Ascending aorta (tissue), 2 donors: ENCODE data around the gene IL20RB. TPM values are rescaled to one million over a fixed set of nuclear protein-coding genes. Genes with fewer than 3 reads are reported as not detected.
A peak's percentile ranks its signal among the peaks of the same experiment; 100 is the strongest.

Source experiments
- DNase-seq, 2 donors: peaks; one replicate each; pipeline ENCODE4 v3.0.0-alpha.2; 2019; ENCODE audit warnings: low spot score in 2 of 2
- H3K27ac ChIP-seq, 2 donors: fragments of 200-600 bp; sonication (generic); one replicate each; pipeline ENCODE4 v1.5.1; 2016 to 2017; ENCODE audit warnings: mild to moderate bottlenecking in 1 of 2
- H3K27me3 ChIP-seq: fragments of 200-600 bp; sonication (generic); one replicate; pipeline ENCODE4 v1.5.1; 2017
- H3K36me3 ChIP-seq, 2 donors: fragments of 200-600 bp; sonication (generic); one replicate each; pipeline ENCODE4 v1.5.1; 2016
- H3K4me1 ChIP-seq, 2 donors: fragments of 200-600 bp; sonication (generic); one replicate each; pipeline ENCODE4 v1.5.1; 2016 to 2017; ENCODE audit warnings: mild to moderate bottlenecking in 1 of 2
- H3K4me3 ChIP-seq, 2 donors: fragments of 200-600 bp; sonication (generic); one replicate each; pipeline ENCODE4 v1.5.1; 2016 to 2017; ENCODE audit warnings: mild to moderate bottlenecking in 1 of 2
- H3K9me3 ChIP-seq, 2 donors: fragments of 200-600 bp; sonication (generic); one replicate each; pipeline ENCODE4 v1.5.1; 2016
- CTCF ChIP-seq, 3 experiments: fragments of 200-600 bp in 2 of 3; fragments of 450-650 bp in 1 of 3; sonication (generic) in 2 of 3; IDR thresholded peaks; one replicate each; pipeline ENCODE4 v1.5.1; 2016 to 2019; ENCODE audit warnings: antibody characterized with exemption in 3 of 3, mild to moderate bottlenecking in 1 of 3, moderate library complexity in 1 of 3
- intact Hi-C: fragments of 100-400 bp; cut with DNase I; formaldehyde crosslinking; loops from one replicate; pipeline ENCODE4 v1.15.1; 2023
- total RNA-seq: library from RNA; depleted of rRNA; stranded (reverse); fragments of >200 nt; gene quantifications from one replicate; pipeline ENCODE4 v1.1.0, GENCODE V29; 2016

The IL20RB gene
- total RNA-seq, 1 donor from 2014 or later = not detected

GRCh38 chr3:136928240-136928639 lies 29.5 kb upstream of the IL20RB start:
- no peak for TF ChIP-seq CTCF (IDR thresholded peaks at IDR 0.05)
- H3K27ac ChIP-seq = no peak overlapping the region
- H3K27me3 ChIP-seq = no peaks in the 10 kb centered on the region
- intact Hi-C loops = no loop called here
- no peaks in the 10 kb centered on the region for H3K4me1 ChIP-seq
- no peak overlapping the region for H3K4me3 ChIP-seq
- H3K9me3 ChIP-seq = no peaks in the 10 kb centered on the region
- no peak for DNase-seq
- no peaks in the 10 kb centered on the region for H3K36me3 ChIP-seq

GRCh38 chr3:136929977-136930670 lies 27.7 kb upstream of the IL20RB start:
- H3K27ac ChIP-seq = no peak overlapping the region
- intact Hi-C loops = no loop called here
- DNase-seq = peak in 1 of 2 donors; percentile 67

GRCh38 chr3:136931606-136932005 lies 26.2 kb upstream of the IL20RB start:
- no peak for DNase-seq
- no peaks in the 10 kb centered on the region for H3K27me3 ChIP-seq
- H3K9me3 ChIP-seq = no peaks in the 10 kb centered on the region
- H3K27ac ChIP-seq = no peak overlapping the region
- H3K4me1 ChIP-seq = no peaks in the 10 kb centered on the region
- intact Hi-C loops = no loop called here
- peaks cover 0 to 12% of the 10 kb centered on the region in 2 donors for H3K36me3 ChIP-seq
- TF ChIP-seq CTCF (IDR thresholded peaks at IDR 0.05) = no peak
- no peak overlapping the region for H3K4me3 ChIP-seq

More at GRCh38 chr3:136929977-136930670, 27.7 kb upstream of the IL20RB start:
- no peak overlapping the region for H3K4me3 ChIP-seq
- peaks cover 0 to 8% of the 10 kb centered on the region in 2 donors for H3K36me3 ChIP-seq
- H3K27me3 ChIP-seq = no peaks in the 10 kb centered on the region
- TF ChIP-seq CTCF (IDR thresholded peaks at IDR 0.05) = no peak
- H3K4me1 ChIP-seq = no peaks in the 10 kb centered on the region
- H3K9me3 ChIP-seq = no peaks in the 10 kb centered on the region

GRCh38 chr3:136932523-136932922 lies 25.3 kb upstream of the IL20RB start:
- Histone ChIP-seq H3K27me3 (no peaks in the 10 kb centered on the region), H3K4me3 (no peak overlapping the region), H3K4me1 (no peaks in the 10 kb centered on the region), H3K27ac (no peak overlapping the region), H3K9me3 (no peaks in the 10 kb centered on the region), H3K36me3 (peaks cover 0 to 14% of the 10 kb centered on the region in 2 donors)
- no peak for TF ChIP-seq CTCF (IDR thresholded peaks at IDR 0.05)
- intact Hi-C loops = no loop called here
- no peak for DNase-seq

GRCh38 chr3:136932978-136933772 lies 24.6 kb upstream of the IL20RB start:
- H3K4me3 ChIP-seq = no peak overlapping the region
- TF ChIP-seq CTCF (IDR thresholded peaks at IDR 0.05) = no peak

More at GRCh38 chr3:136932978-136933772, 24.6 kb upstream of the IL20RB start:
- Histone ChIP-seq H3K27me3 (no peaks in the 10 kb centered on the region), H3K4me1 (no peaks in the 10 kb centered on the region), H3K9me3 (no peaks in the 10 kb centered on the region), H3K27ac (no peak overlapping the region), H3K36me3 (peaks cover 0 to 14% of the 10 kb centered on the region in 2 donors)
- intact Hi-C loops = no loop called here
- DNase-seq = no peak
